Immature natural killer cell (primary cell): ENCODE measurements around the gene XRCC2. TPM values are rescaled to one million over a fixed set of nuclear protein-coding genes. Genes with fewer than 3 reads are reported as not detected.
A peak's percentile ranks its signal among the peaks of the same experiment; 100 is the strongest.

Experiments used
- DNase-seq, 3 donors: peaks; one replicate each; pipeline ENCODE4 v3.0.0; 2022; ENCODE audit warnings: mixed read lengths in 1 of 3
- H3K27ac Mint-ChIP-seq, 6 donors: one replicate each; pipeline ENCODE4 v1.8.0; 2020; ENCODE audit warnings: mixed read lengths in 6 of 6, mild to moderate bottlenecking in 5 of 6, inconsistent platforms in 4 of 6, moderate library complexity in 3 of 6
- H3K27me3 Mint-ChIP-seq, 3 donors: one replicate each; pipeline ENCODE4 v1.8.0; 2020 to 2021; ENCODE audit warnings: low read depth in 3 of 3, mild to moderate bottlenecking in 3 of 3, mixed read lengths in 3 of 3, moderate library complexity in 3 of 3, inconsistent platforms in 1 of 3
- H3K36me3 Mint-ChIP-seq, 3 donors: one replicate each; pipeline ENCODE4 v1.8.0; 2020; ENCODE audit warnings: mixed read lengths in 3 of 3, inconsistent platforms in 2 of 3, mild to moderate bottlenecking in 2 of 3
- H3K4me1 Mint-ChIP-seq, 2 donors: one replicate each; pipeline ENCODE4 v1.8.0; 2020; ENCODE audit warnings: inconsistent platforms in 2 of 2, mild to moderate bottlenecking in 2 of 2, mixed read lengths in 2 of 2, moderate library complexity in 1 of 2
- H3K4me3 Mint-ChIP-seq, 5 donors: one replicate each; pipeline ENCODE4 v1.8.0; 2020; ENCODE audit warnings: mild to moderate bottlenecking in 5 of 5, mixed read lengths in 5 of 5, inconsistent platforms in 3 of 5, moderate library complexity in 3 of 5
- H3K9me3 Mint-ChIP-seq, 6 donors: one replicate each; pipeline ENCODE4 v1.8.0; 2020; ENCODE audit warnings: mild to moderate bottlenecking in 6 of 6, mixed read lengths in 6 of 6, inconsistent platforms in 4 of 6, moderate library complexity in 3 of 6
- polyA plus RNA-seq, 3 donors: library from polyadenylated mRNA; unstranded; fragments of 300-500 nt; fragmentation: Illumina TruSeq; gene quantifications; one replicate each; pipeline ENCODE4 v1.2.3, GENCODE V29; 2021

Gene XRCC2
- polyA plus RNA-seq, 3 donors from 2014 or later = 0.52 to 0.84 TPM; not detected in 1

- no peaks in the 10 kb centered on the region for H3K9me3 Mint-ChIP-seq
- H3K4me3 Mint-ChIP-seq = peak overlapping the region; percentile 90 to 100 (median 98)
- peak overlapping the region in 3 of 6 donors; percentile 0 to 94 (median 55) for H3K27ac Mint-ChIP-seq
- H3K36me3 Mint-ChIP-seq = no peaks in the 10 kb centered on the region
- peaks cover 12 to 14% of the 10 kb centered on the region in 2 donors for H3K4me1 Mint-ChIP-seq
- DNase-seq = peak in 1 of 3 donors; percentile 3
- H3K27me3 Mint-ChIP-seq = peaks cover 8 to 14% (median 10%) of the 10 kb centered on the region in 3 donors
Observed at GRCh38 chr7:152674860-152675758, 832 bp downstream of the XRCC2 start.

GRCh38 chr7:152673897-152674296, 2.0 kb downstream of the XRCC2 start:
- H3K9me3 Mint-ChIP-seq = no peaks in the 10 kb centered on the region
- no peak for DNase-seq
- H3K36me3 Mint-ChIP-seq = no peaks in the 10 kb centered on the region
- H3K4me3 Mint-ChIP-seq = no peak overlapping the region
- H3K27ac Mint-ChIP-seq = no peak overlapping the region
- peaks cover 8 to 14% (median 10%) of the 10 kb centered on the region in 3 donors for H3K27me3 Mint-ChIP-seq
- H3K4me1 Mint-ChIP-seq = peaks cover 12 to 14% of the 10 kb centered on the region in 2 donors

GRCh38 chr7:152672626-152673025, 3.3 kb downstream of the XRCC2 start:
- DNase-seq = no peak

GRCh38 chr7:152669758-152670157, 6.2 kb downstream of the XRCC2 start:
- DNase-seq = no peak
- H3K27ac Mint-ChIP-seq = no peak overlapping the region
- H3K9me3 Mint-ChIP-seq = no peaks in the 10 kb centered on the region
- H3K4me3 Mint-ChIP-seq = no peak overlapping the region
- no peaks in the 10 kb centered on the region for H3K4me1 Mint-ChIP-seq
- no peaks in the 10 kb centered on the region for H3K27me3 Mint-ChIP-seq
- H3K36me3 Mint-ChIP-seq = peaks cover 0 to 2% (median 0%) of the 10 kb centered on the region in 3 donors

More at GRCh38 chr7:152672626-152673025, 3.3 kb downstream of the XRCC2 start:
- Mint-ChIP-seq H3K4me3 (no peak overlapping the region), H3K4me1 (peaks cover 12 to 14% of the 10 kb centered on the region in 2 donors), H3K36me3 (no peaks in the 10 kb centered on the region), H3K27ac (no peak overlapping the region), H3K9me3 (no peaks in the 10 kb centered on the region), H3K27me3 (peaks cover 8 to 12% (median 10%) of the 10 kb centered on the region in 3 donors)

GRCh38 chr7:152668975-152669374, 7.0 kb downstream of the XRCC2 start:
- no peak overlapping the region for H3K4me3 Mint-ChIP-seq
- no peak overlapping the region for H3K27ac Mint-ChIP-seq
- H3K9me3 Mint-ChIP-seq = no peaks in the 10 kb centered on the region
- no peak for DNase-seq
- no peaks in the 10 kb centered on the region for H3K27me3 Mint-ChIP-seq
- H3K4me1 Mint-ChIP-seq = no peaks in the 10 kb centered on the region
- H3K36me3 Mint-ChIP-seq = peaks cover 0 to 3% (median 0%) of the 10 kb centered on the region in 3 donors

- H3K27me3 Mint-ChIP-seq = no peaks in the 10 kb centered on the region
- H3K27ac Mint-ChIP-seq = no peak overlapping the region
- DNase-seq = no peak
- no peaks in the 10 kb centered on the region for H3K9me3 Mint-ChIP-seq
- peaks cover 0 to 3% (median 0%) of the 10 kb centered on the region in 3 donors for H3K36me3 Mint-ChIP-seq
- H3K4me1 Mint-ChIP-seq = no peaks in the 10 kb centered on the region
- H3K4me3 Mint-ChIP-seq = no peak overlapping the region
Observed at GRCh38 chr7:152667958-152668357, 8.0 kb downstream of the XRCC2 start.

- Mint-ChIP-seq H3K4me3 (no peak overlapping the region), H3K27me3 (peaks cover 0 to 2% (median 0%) of the 10 kb centered on the region in 3 donors), H3K27ac (no peak overlapping the region), H3K4me1 (no peaks in the 10 kb centered on the region), H3K36me3 (peaks cover 0 to 3% (median 0%) of the 10 kb centered on the region in 3 donors), H3K9me3 (no peaks in the 10 kb centered on the region)
- no peak for DNase-seq
Observed at GRCh38 chr7:152666078-152666477, 9.9 kb downstream of the XRCC2 start.

GRCh38 chr7:152664636-152665035, 11.3 kb downstream of the XRCC2 start:
- Mint-ChIP-seq H3K27ac (no peak overlapping the region), H3K4me1 (no peaks in the 10 kb centered on the region), H3K9me3 (no peaks in the 10 kb centered on the region), H3K4me3 (no peak overlapping the region), H3K36me3 (peaks cover 0 to 3% (median 0%) of the 10 kb centered on the region in 3 donors), H3K27me3 (peaks cover 0 to 2% (median 0%) of the 10 kb centered on the region in 3 donors)
- no peak for DNase-seq

- Mint-ChIP-seq H3K4me3 (no peak overlapping the region), H3K4me1 (no peaks in the 10 kb centered on the region), H3K9me3 (no peaks in the 10 kb centered on the region), H3K36me3 (peaks cover 0 to 3% (median 0%) of the 10 kb centered on the region in 3 donors), H3K27ac (no peak overlapping the region), H3K27me3 (peaks cover 0 to 2% (median 0%) of the 10 kb centered on the region in 3 donors)
- no peak for DNase-seq
Observed at GRCh38 chr7:152663931-152664330, 12.0 kb downstream of the XRCC2 start.

- no peak overlapping the region for H3K4me3 Mint-ChIP-seq
- peaks cover 0 to 3% (median 0%) of the 10 kb centered on the region in 3 donors for H3K36me3 Mint-ChIP-seq
- H3K27ac Mint-ChIP-seq = no peak overlapping the region
- H3K27me3 Mint-ChIP-seq = peaks cover 0 to 2% (median 0%) of the 10 kb centered on the region in 3 donors
- H3K4me1 Mint-ChIP-seq = no peaks in the 10 kb centered on the region
- no peak for DNase-seq
- H3K9me3 Mint-ChIP-seq = no peaks in the 10 kb centered on the region
Observed at GRCh38 chr7:152663148-152663740, 12.7 kb downstream of the XRCC2 start.

GRCh38 chr7:152661479-152661878, 14.5 kb downstream of the XRCC2 start:
- Mint-ChIP-seq H3K27me3 (peaks cover 0 to 2% (median 0%) of the 10 kb centered on the region in 3 donors), H3K9me3 (no peaks in the 10 kb centered on the region), H3K36me3 (peaks cover 0 to 6% (median 0%) of the 10 kb centered on the region in 3 donors), H3K4me1 (no peaks in the 10 kb centered on the region), H3K27ac (peak overlapping the region in 1 of 6 donors; percentile 7), H3K4me3 (no peak overlapping the region)
- no peak for DNase-seq

GRCh38 chr7:152660021-152660420, 15.9 kb downstream of the XRCC2 start:
- Mint-ChIP-seq H3K9me3 (no peaks in the 10 kb centered on the region), H3K36me3 (peaks cover 0 to 6% (median 0%) of the 10 kb centered on the region in 3 donors), H3K27me3 (peaks cover 0 to 2% (median 0%) of the 10 kb centered on the region in 3 donors), H3K4me1 (no peaks in the 10 kb centered on the region), H3K4me3 (no peak overlapping the region), H3K27ac (no peak overlapping the region)
- no peak for DNase-seq

- Mint-ChIP-seq H3K4me3 (no peak overlapping the region), H3K36me3 (peaks cover 0 to 3% (median 0%) of the 10 kb centered on the region in 3 donors), H3K27ac (no peak overlapping the region), H3K27me3 (peaks cover 0 to 1% (median 0%) of the 10 kb centered on the region in 3 donors), H3K9me3 (no peaks in the 10 kb centered on the region), H3K4me1 (no peaks in the 10 kb centered on the region)
- DNase-seq = no peak
Observed at GRCh38 chr7:152654971-152655370, 21.0 kb downstream of the XRCC2 start.

GRCh38 chr7:152649220-152649619, 26.7 kb downstream of the XRCC2 start:
- peaks cover 4 to 10% (median 7%) of the 10 kb centered on the region in 3 donors for H3K36me3 Mint-ChIP-seq
- peaks cover 0 to 1% (median 1%) of the 10 kb centered on the region in 3 donors for H3K27me3 Mint-ChIP-seq
- no peak overlapping the region for H3K4me3 Mint-ChIP-seq
- H3K27ac Mint-ChIP-seq = no peak overlapping the region
- H3K4me1 Mint-ChIP-seq = no peaks in the 10 kb centered on the region
- no peaks in the 10 kb centered on the region for H3K9me3 Mint-ChIP-seq
- no peak for DNase-seq
